Measurements from ENCODE around the gene RALGAPB.
"Not testable (repeated sequence)": the region's sequence is repeated elsewhere in the genome, so short reads cannot be mapped to it uniquely, and the experiment has no call there.

Gene RALGAPB

GRCh38 chr20:38497246-38497935 lies 24.7 kb downstream of the RALGAPB start:
- no peak for DNase-seq (ENCODE audit: low spot score)

- no peak for DNase-seq (ENCODE audit: low spot score)
Observed at GRCh38 chr20:38498909-38499308, 26.3 kb downstream of the RALGAPB start.

GRCh38 chr20:38499366-38499765 lies 26.7 kb downstream of the RALGAPB start:
- DNase-seq (ENCODE audit: low spot score), result no peak

- no peak for DNase-seq (ENCODE audit: low spot score)
Observed at GRCh38 chr20:38501858-38502436, 29.3 kb downstream of the RALGAPB start.

- DNase-seq (ENCODE audit: low spot score), result no peak
Observed at GRCh38 chr20:38504368-38505090, 31.9 kb downstream of the RALGAPB start.

GRCh38 chr20:38505091-38505455 lies 32.4 kb downstream of the RALGAPB start:
- DNase-seq (ENCODE audit: low spot score), result no peak

GRCh38 chr20:38511726-38512125 lies 39.1 kb downstream of the RALGAPB start:
- not testable (repeated sequence) for DNase-seq (ENCODE audit: low spot score)

- no peak for DNase-seq (ENCODE audit: low spot score)
Observed at GRCh38 chr20:38514185-38514584, 41.5 kb downstream of the RALGAPB start.

GRCh38 chr20:38514947-38515346 lies 42.3 kb downstream of the RALGAPB start:
- DNase-seq (ENCODE audit: low spot score), result no peak

GRCh38 chr20:38515631-38516030 lies 43.0 kb downstream of the RALGAPB start:
- no peak for DNase-seq (ENCODE audit: low spot score)

- no peak for DNase-seq (ENCODE audit: low spot score)
Observed at GRCh38 chr20:38519426-38519825, 46.8 kb downstream of the RALGAPB start.

- no peak for DNase-seq (ENCODE audit: low spot score)
Observed at GRCh38 chr20:38520261-38520660, 47.6 kb downstream of the RALGAPB start.

- DNase-seq (ENCODE audit: low spot score), result no peak
Observed at GRCh38 chr20:38523697-38524096, 51.1 kb downstream of the RALGAPB start.

GRCh38 chr20:38528167-38528566 lies 55.5 kb downstream of the RALGAPB start:
- no peak for DNase-seq (ENCODE audit: low spot score)

- no peak for DNase-seq (ENCODE audit: low spot score)
Observed at GRCh38 chr20:38531021-38531420, 58.4 kb downstream of the RALGAPB start.

- no peak for DNase-seq (ENCODE audit: low spot score)
Observed at GRCh38 chr20:38534756-38535155, 62.1 kb downstream of the RALGAPB start.

GRCh38 chr20:38536310-38536709 lies 63.7 kb downstream of the RALGAPB start:
- no peak for DNase-seq (ENCODE audit: low spot score)

- DNase-seq (ENCODE audit: low spot score), result no peak
Observed at GRCh38 chr20:38537176-38537575, 64.5 kb downstream of the RALGAPB start.

GRCh38 chr20:38538789-38539188 lies 66.1 kb downstream of the RALGAPB start:
- no peak for DNase-seq (ENCODE audit: low spot score)

- no peak for DNase-seq (ENCODE audit: low spot score)
Observed at GRCh38 chr20:38543014-38543906, 70.6 kb downstream of the RALGAPB start.

- no peak for DNase-seq (ENCODE audit: low spot score)
Observed at GRCh38 chr20:38545771-38546170, 73.1 kb downstream of the RALGAPB start.
